Common myeloid progenitor, CD34-positive (primary cell): ENCODE measurements around the gene ZMYND8.
A peak's percentile ranks its signal among the peaks of the same experiment; 100 is the strongest.
"Not testable (repeated sequence)": the region's sequence is repeated elsewhere in the genome, so short reads cannot be mapped to it uniquely, and the experiment has no call there.

Source experiments
- CTCF ChIA-PET: fragments of 350-600 bp; sonication (Branson Sonifier 250); formaldehyde crosslinking; loops from one replicate; lab custom pipeline; 2021; ENCODE audit warnings: antibody characterized with exemption; lab: Charles Lee
- POLR2A ChIA-PET: fragments of 350-600 bp; sonication (Branson Sonifier 250); formaldehyde crosslinking; loops from one replicate; lab custom pipeline; 2021; ENCODE audit warnings: antibody characterized with exemption; lab: Charles Lee
- DNase-seq, 3 donors: peaks; one replicate each; pipeline versions ENCODE4 v3.0.0 to v3.0.0-alpha.2; 2013
- H3K27ac ChIP-seq, 2 experiments: 1 replicate in 1 of 2; 2 replicates in 1 of 2; pipeline ENCODE4 v1.7.0; 2013; ENCODE audit warnings: inconsistent platforms in 2 of 2, low read length in 2 of 2, mild to moderate bottlenecking in 2 of 2, low read depth in 1 of 2, moderate library complexity in 1 of 2; ENCODE audit not compliant: severe bottlenecking in 2 of 2, insufficient read depth in 1 of 2, poor library complexity in 1 of 2
- H3K27me3 ChIP-seq, 5 experiments: replicated peaks in 2 of 5; 1 replicate in 3 of 5; 2 replicates in 2 of 5; pipeline versions ENCODE4 v1.6.1 to v1.7.0; 2013; ENCODE audit warnings: low read length in 4 of 5, mild to moderate bottlenecking in 2 of 5, moderate library complexity in 2 of 5, inconsistent platforms in 1 of 5; ENCODE audit not compliant: insufficient read depth in 5 of 5, control insufficient read depth in 4 of 5
- H3K36me3 ChIP-seq, 4 experiments: 1 replicate in 2 of 4; 2 replicates in 2 of 4; pipeline versions ENCODE4 v1.6.1 to v1.7.0; 2013; ENCODE audit warnings: low read length in 3 of 4, control low read depth in 1 of 4, mild to moderate bottlenecking in 1 of 4; ENCODE audit not compliant: control insufficient read depth in 4 of 4, insufficient read depth in 4 of 4
- H3K4me1 ChIP-seq, 4 experiments: 1 replicate in 3 of 4; 2 replicates in 1 of 4; pipeline versions ENCODE4 v1.6.1 to v1.7.1; 2013; ENCODE audit warnings: low read length in 3 of 4, mild to moderate bottlenecking in 3 of 4, control low read depth in 1 of 4, inconsistent platforms in 1 of 4, moderate library complexity in 1 of 4; ENCODE audit not compliant: control insufficient read depth in 4 of 4, insufficient read depth in 4 of 4; ENCODE audit errors: control extremely low read depth in 1 of 4
- H3K4me3 ChIP-seq, 7 experiments: 1 replicate in 4 of 7; 2 replicates in 3 of 7; pipeline versions ENCODE4 v1.5.1 to v1.7.0; 2013; ENCODE audit warnings: mild to moderate bottlenecking in 7 of 7, low read length in 6 of 7, moderate library complexity in 6 of 7, inconsistent platforms in 2 of 7, low read depth in 2 of 7, control low read depth in 1 of 7; ENCODE audit not compliant: insufficient read depth in 4 of 7, control insufficient read depth in 1 of 7; ENCODE audit errors: extremely low read depth in 1 of 7
- H3K9me3 ChIP-seq, 5 experiments: 1 replicate in 4 of 5; 2 replicates in 1 of 5; pipeline versions ENCODE4 v1.6.1 to v1.7.1; 2013; ENCODE audit warnings: low read length in 4 of 5, mild to moderate bottlenecking in 2 of 5, inconsistent platforms in 1 of 5, low read depth in 1 of 5, moderate library complexity in 1 of 5; ENCODE audit not compliant: control insufficient read depth in 4 of 5, insufficient read depth in 2 of 5; ENCODE audit errors: control extremely low read depth in 1 of 5
- WGBS: methylation state at CpG from one replicate; pipeline ENCODE4 v1.1.5; 2013; ENCODE audit not compliant: insufficient coverage; 5-methylcytosine and 5-hydroxymethylcytosine counted together

ZMYND8 gene

DNA sequence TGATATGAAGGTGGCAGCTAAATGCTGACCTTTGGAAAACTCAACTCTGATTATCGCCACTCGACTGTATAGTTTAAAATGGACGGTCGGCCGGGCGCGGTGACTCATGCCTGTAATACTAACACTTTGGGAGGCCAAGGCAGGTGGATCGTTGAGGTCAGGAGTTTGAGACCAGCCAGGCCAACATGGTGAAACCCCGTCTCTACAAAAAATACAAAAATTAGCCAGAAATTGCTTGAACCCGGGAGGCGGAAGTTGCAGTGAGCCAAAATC lies 151.7 kb downstream of the ZMYND8 start:
- DNase-seq: not testable (repeated sequence)
- CTCF ChIA-PET: interaction anchor here (0.9 to 4.9 kb wide), 6 partner anchors 10 to 180 kb away, joined by 3 to 22 read pairs (median 7); no protein-coding TSS in a partner anchor

GRCh38 chr20:47204008-47204849 lies 152.3 kb downstream of the ZMYND8 start:
- H3K27ac ChIP-seq: no peak overlapping the region
- peaks cover 0 to 3% (median 0%) of the 10 kb centered on the region in 5 experiments for H3K9me3 ChIP-seq
- ChIA-PET CTCF (interaction anchor here (1.3 to 4.9 kb wide), 6 partner anchors 9 to 180 kb away, joined by 3 to 22 read pairs (median 7); no protein-coding TSS in a partner anchor), POLR2A (interaction anchor here (0.7 kb wide), 1 partner anchor 9 kb away, joined by 5 read pairs; no protein-coding TSS in a partner anchor)
- 97% methylated on average over 9 of the region's 12 CpGs for WGBS
- peaks cover 5 to 13% (median 8%) of the 10 kb centered on the region in 4 experiments for H3K36me3 ChIP-seq
- no peak for DNase-seq
- H3K4me3 ChIP-seq: no peak overlapping the region
- no peaks in the 10 kb centered on the region for H3K4me1 ChIP-seq
- no peaks in the 10 kb centered on the region for H3K27me3 ChIP-seq

More for the DNA sequence above, 151.7 kb downstream of the ZMYND8 start:
- H3K27ac ChIP-seq, H3K4me3 ChIP-seq, H3K9me3 ChIP-seq, H3K27me3 ChIP-seq, H3K4me1 ChIP-seq: not testable (repeated sequence)
- 100% methylated on average over 9 of the region's 11 CpGs for WGBS
- H3K36me3 ChIP-seq: peaks cover 7 to 19% (median 12%) of the 10 kb centered on the region in 4 experiments
- POLR2A ChIA-PET: interaction anchor here (1.3 kb wide), 1 partner anchor 13 kb away, joined by 3 read pairs; no protein-coding TSS in a partner anchor

DNA sequence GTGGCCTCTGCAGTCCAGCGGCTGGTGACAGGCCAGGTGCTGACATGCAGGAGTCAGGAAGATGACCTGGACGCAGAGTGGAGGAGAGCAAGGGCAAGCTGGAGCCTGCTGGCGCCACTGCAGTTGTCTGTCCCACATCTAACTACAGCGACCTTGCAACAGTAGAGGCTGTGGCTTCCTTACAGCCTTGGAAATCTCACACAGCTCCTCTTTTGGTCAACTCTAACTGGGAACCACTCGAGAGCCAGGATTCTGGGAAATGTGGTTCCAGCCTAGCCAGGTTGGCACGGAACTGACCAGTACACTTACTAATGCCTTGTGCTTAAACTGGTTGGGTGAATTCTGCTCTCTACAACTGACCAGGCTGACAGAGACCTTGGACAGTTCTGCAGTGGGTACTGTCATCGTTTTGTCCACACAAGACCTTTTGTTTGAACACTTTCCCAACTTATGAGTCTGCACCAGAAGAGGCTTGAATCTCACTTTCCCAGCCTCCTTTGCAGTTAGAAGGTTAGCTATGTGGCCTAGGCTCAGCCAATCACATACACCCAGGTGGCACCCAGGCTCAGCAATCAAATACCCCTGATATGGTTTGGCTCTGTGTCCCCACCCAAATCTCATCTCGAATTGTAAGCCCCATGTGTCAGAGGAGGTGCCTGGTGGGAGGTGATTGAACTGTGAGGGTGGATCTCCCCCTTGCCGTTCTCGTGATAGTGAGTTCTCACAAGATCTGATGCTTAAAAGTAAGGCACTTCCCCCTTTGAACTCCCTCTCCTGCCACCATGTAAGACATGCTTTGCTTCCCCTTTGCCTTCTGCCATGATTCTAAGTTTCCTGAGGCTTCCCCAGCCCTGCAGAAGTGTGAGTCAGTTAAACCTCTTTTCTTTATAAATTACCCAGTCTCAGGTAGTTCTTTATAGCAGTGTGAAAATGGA lies 153.5 kb downstream of the ZMYND8 start:
- Histone ChIP-seq H3K4me1 (no peaks in the 10 kb centered on the region), H3K27ac (no peak overlapping the region), H3K9me3 (peaks cover 0 to 3% (median 0%) of the 10 kb centered on the region in 5 experiments), H3K27me3 (no peaks in the 10 kb centered on the region), H3K4me3 (no peak overlapping the region), H3K36me3 (peaks cover 0 to 1% (median 0%) of the 10 kb centered on the region in 4 experiments)
- ChIA-PET POLR2A (no interaction called here), CTCF (interaction anchor here (1.3 kb wide), 1 partner anchor 10 kb away, joined by 4 read pairs; no protein-coding TSS in a partner anchor)
- WGBS: 97% methylated on average over 8 of the region's 10 CpGs
- peak in 2 of 3 donors; percentile 9 to 34 for DNase-seq

GRCh38 chr20:47201074-47201730 lies 155.3 kb downstream of the ZMYND8 start:
- Histone ChIP-seq H3K4me1 (peaks cover 0 to 5% (median 3%) of the 10 kb centered on the region in 4 experiments), H3K9me3 (peaks cover 0 to 3% (median 0%) of the 10 kb centered on the region in 5 experiments), H3K36me3 (no peaks in the 10 kb centered on the region), H3K4me3 (no peak overlapping the region), H3K27ac (no peak overlapping the region), H3K27me3 (no peaks in the 10 kb centered on the region)
- DNase-seq: no peak
- ChIA-PET CTCF (interaction anchor here (1.2 to 3.2 kb wide), 3 partner anchors 13 to 183 kb away, joined by 3 to 10 read pairs (median 3); no protein-coding TSS in a partner anchor), POLR2A (interaction anchor here (0.6 kb wide), 1 partner anchor 628 kb away, joined by 4 read pairs; no protein-coding TSS in a partner anchor)
- WGBS: 94% methylated on average over 6 of the region's 9 CpGs

- CTCF ChIA-PET: interaction anchor here (0.7 to 3.2 kb wide), 4 partner anchors 12 to 185 kb away, joined by 3 to 10 read pairs (median 4); no protein-coding TSS in a partner anchor
- WGBS: 96% methylated on average over 8 of the region's 14 CpGs
- Histone ChIP-seq H3K4me1 (peaks cover 0 to 6% (median 3%) of the 10 kb centered on the region in 4 experiments), H3K27me3 (no peaks in the 10 kb centered on the region), H3K4me3 (no peak overlapping the region), H3K9me3 (peaks cover 0 to 3% (median 0%) of the 10 kb centered on the region in 5 experiments), H3K36me3 (no peaks in the 10 kb centered on the region), H3K27ac (no peak overlapping the region)
- POLR2A ChIA-PET: no interaction called here
- DNase-seq: no peak
Observed at GRCh38 chr20:47198996-47199552, 157.4 kb downstream of the ZMYND8 start.

DNA sequence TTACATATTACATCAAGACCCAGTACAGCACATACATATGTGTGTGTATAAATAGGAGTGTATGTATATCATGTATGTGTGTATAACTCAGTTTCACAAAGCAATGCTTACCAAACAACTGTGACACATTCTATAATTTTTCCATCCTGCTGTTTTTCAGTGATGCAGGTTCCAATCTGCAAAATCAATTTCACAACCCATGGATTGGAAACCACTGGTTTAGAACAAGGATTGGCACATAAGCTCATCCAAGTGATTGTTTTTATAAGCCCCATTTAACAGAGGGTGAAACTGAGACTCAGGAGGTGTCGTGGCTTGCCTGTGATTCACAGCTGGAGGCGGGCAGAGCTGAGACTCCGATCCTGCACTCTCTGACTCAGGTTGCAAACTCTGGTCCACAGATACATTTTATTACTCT lies 158.2 kb downstream of the ZMYND8 start:
- H3K9me3 ChIP-seq: peaks cover 0 to 3% (median 0%) of the 10 kb centered on the region in 5 experiments
- 97% methylated on average over 3 of the region's 3 CpGs for WGBS
- DNase-seq: no peak

More for the DNA sequence above, 158.2 kb downstream of the ZMYND8 start:
- ChIA-PET POLR2A (no interaction called here), CTCF (interaction anchor here (1.1 to 3.2 kb wide), 3 partner anchors 66 to 185 kb away, joined by 3 to 10 read pairs (median 5); no protein-coding TSS in a partner anchor)
- H3K4me1 ChIP-seq: peaks cover 0 to 6% (median 3%) of the 10 kb centered on the region in 4 experiments
- no peak overlapping the region for H3K27ac ChIP-seq
- H3K36me3 ChIP-seq: no peaks in the 10 kb centered on the region
- H3K27me3 ChIP-seq: no peaks in the 10 kb centered on the region
- H3K4me3 ChIP-seq: no peak overlapping the region
